T1000 (cell line): Measurements from ENCODE around the gene NEDD9.
A peak's percentile ranks its signal among the peaks of the same experiment; 100 is the strongest.

Source experiments
- DNase-seq: peaks from one replicate; lab custom pipeline; 2025; ENCODE audit warnings: mixed read lengths; lab: John Stamatoyannopoulos, UW

NEDD9 gene

GRCh38 chr6:11260249-11261038 lies 28.0 kb upstream of the NEDD9 start:
- no peak for DNase-seq

- DNase-seq, result no peak
Measured at GRCh38 chr6:11258260-11259237, 26.1 kb upstream of the NEDD9 start.

- no peak for DNase-seq
Measured at GRCh38 chr6:11255610-11256009, 23.1 kb upstream of the NEDD9 start.

GRCh38 chr6:11253594-11253993 lies 21.1 kb upstream of the NEDD9 start:
- no peak for DNase-seq

GRCh38 chr6:11251553-11252360 lies 19.3 kb upstream of the NEDD9 start:
- DNase-seq, result peak; percentile 28

- DNase-seq, result no peak
Measured at GRCh38 chr6:11250108-11250507, 17.6 kb upstream of the NEDD9 start.

GRCh38 chr6:11248974-11249761 lies 16.7 kb upstream of the NEDD9 start:
- DNase-seq, result no peak

- DNase-seq, result no peak
Measured at GRCh38 chr6:11246722-11247121, 14.3 kb upstream of the NEDD9 start.

GRCh38 chr6:11245381-11246256 lies 13.2 kb upstream of the NEDD9 start:
- DNase-seq, result no peak

GRCh38 chr6:11244387-11245126 lies 12.1 kb upstream of the NEDD9 start:
- no peak for DNase-seq

- DNase-seq, result no peak
Measured at GRCh38 chr6:11243861-11244260, 11.4 kb upstream of the NEDD9 start.

GRCh38 chr6:11242711-11243110 lies 10.2 kb upstream of the NEDD9 start:
- DNase-seq, result no peak

GRCh38 chr6:11241793-11242201 lies 9.3 kb upstream of the NEDD9 start:
- no peak for DNase-seq

GRCh38 chr6:11241154-11241792 lies 8.8 kb upstream of the NEDD9 start:
- no peak for DNase-seq

- no peak for DNase-seq
Measured at GRCh38 chr6:11237956-11238355, 5.5 kb upstream of the NEDD9 start.

GRCh38 chr6:11237428-11237827 lies 5.0 kb upstream of the NEDD9 start:
- no peak for DNase-seq

GRCh38 chr6:11236915-11237314 lies 4.4 kb upstream of the NEDD9 start:
- DNase-seq, result no peak

GRCh38 chr6:11236076-11236750 lies 3.7 kb upstream of the NEDD9 start:
- no peak for DNase-seq
